Liver (tissue), 3 donors: ENCODE data around the gene GPR6.

Experiments
- CTCF ChIP-seq: fragments of 150-350 bp; IDR thresholded peaks from 2 replicates; pipeline ENCODE4 v1.5.1; 2017; ENCODE audit warnings: improper control_type of control experiment, low read depth, low read length; ENCODE audit not compliant: missing input control
- FOXA1 ChIP-seq: IDR thresholded peaks from 2 replicates; pipeline ENCODE4 v1.6.1; 2016; ENCODE audit warnings: antibody characterized with exemption
- JUND ChIP-seq, 2 donors: IDR thresholded peaks; 2 replicates each; pipeline ENCODE4 v1.6.1; 2016; ENCODE audit warnings: antibody characterized with exemption in 2 of 2
- RAD21 ChIP-seq, 2 donors: IDR thresholded peaks; 2 replicates each; pipeline ENCODE4 v1.6.1; 2016; ENCODE audit warnings: antibody characterized with exemption in 2 of 2, mild to moderate bottlenecking in 2 of 2
- TF ChIP-seq, protein P1 (sequence below): IDR thresholded peaks from 2 replicates; pipeline ENCODE4 v1.6.1; 2016; ENCODE audit warnings: antibody characterized with exemption, mild to moderate bottlenecking
- donor health status: healthy.
- donor health status: healthy.

DNA sequence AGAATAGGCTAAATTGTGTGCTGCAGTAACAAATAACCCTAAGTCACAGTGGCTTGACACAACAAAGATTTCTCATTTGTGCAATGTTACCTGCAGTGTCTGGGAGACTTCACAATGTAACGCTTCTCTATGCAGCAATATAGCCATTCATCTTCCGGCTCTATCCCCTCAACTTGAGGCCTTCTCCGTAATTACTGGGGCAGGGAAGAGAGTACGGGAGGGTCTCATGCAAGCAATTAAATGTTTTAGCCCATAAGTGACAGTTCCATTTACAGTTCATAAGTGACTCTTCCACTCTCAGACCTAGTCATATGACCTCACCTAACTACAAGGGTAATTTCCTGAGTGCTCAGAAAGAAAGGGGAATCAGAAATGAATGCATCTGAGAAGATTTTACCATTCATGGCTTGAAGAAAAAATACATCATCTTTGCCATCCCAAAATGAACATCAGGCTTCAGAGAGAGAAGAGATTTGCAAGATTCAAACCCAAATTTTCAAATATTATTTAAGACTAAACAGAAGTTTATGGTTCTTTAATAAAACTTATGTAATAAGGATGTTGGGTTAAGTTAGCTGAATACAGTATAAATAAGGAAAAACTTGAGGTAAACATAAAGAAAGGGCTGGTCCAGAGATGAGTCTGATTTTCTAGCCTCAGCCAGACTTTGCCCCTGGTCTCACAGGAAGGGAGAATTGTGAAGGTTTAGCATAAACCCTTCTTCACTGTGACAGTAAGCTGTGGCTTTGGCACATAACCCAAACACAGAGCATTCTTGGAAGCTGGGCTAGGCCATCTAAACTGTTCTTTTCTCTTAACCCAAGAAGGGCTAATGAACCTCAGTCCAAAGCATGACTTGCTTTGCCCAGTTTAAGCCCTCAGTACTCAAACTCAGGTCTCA, 13.3 kb downstream of the GPR6 start:
- no peak for TF ChIP-seq CTCF
- no peak for TF ChIP-seq RAD21 (IDR thresholded peaks at IDR 0.05)
- TF ChIP-seq JUND (IDR thresholded peaks at IDR 0.05): no peak
- TF ChIP-seq, protein P1, sequence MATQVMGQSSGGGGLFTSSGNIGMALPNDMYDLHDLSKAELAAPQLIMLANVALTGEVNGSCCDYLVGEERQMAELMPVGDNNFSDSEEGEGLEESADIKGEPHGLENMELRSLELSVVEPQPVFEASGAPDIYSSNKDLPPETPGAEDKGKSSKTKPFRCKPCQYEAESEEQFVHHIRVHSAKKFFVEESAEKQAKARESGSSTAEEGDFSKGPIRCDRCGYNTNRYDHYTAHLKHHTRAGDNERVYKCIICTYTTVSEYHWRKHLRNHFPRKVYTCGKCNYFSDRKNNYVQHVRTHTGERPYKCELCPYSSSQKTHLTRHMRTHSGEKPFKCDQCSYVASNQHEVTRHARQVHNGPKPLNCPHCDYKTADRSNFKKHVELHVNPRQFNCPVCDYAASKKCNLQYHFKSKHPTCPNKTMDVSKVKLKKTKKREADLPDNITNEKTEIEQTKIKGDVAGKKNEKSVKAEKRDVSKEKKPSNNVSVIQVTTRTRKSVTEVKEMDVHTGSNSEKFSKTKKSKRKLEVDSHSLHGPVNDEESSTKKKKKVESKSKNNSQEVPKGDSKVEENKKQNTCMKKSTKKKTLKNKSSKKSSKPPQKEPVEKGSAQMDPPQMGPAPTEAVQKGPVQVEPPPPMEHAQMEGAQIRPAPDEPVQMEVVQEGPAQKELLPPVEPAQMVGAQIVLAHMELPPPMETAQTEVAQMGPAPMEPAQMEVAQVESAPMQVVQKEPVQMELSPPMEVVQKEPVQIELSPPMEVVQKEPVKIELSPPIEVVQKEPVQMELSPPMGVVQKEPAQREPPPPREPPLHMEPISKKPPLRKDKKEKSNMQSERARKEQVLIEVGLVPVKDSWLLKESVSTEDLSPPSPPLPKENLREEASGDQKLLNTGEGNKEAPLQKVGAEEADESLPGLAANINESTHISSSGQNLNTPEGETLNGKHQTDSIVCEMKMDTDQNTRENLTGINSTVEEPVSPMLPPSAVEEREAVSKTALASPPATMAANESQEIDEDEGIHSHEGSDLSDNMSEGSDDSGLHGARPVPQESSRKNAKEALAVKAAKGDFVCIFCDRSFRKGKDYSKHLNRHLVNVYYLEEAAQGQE: no peak
- no peak for TF ChIP-seq FOXA1
